Esophagus (tissue), 2 donors: ENCODE results near the gene CD52. TPM values are rescaled to one million over a fixed set of nuclear protein-coding genes. Genes with fewer than 3 reads are reported as not detected.
A peak's percentile ranks its signal among the peaks of the same experiment; 100 is the strongest.

Source experiments
- H3K27ac ChIP-seq, 2 donors: one replicate each; pipeline ENCODE4 v1.5.1; 2013; ENCODE audit warnings: low read depth in 2 of 2, mild to moderate bottlenecking in 2 of 2, inconsistent platforms in 1 of 2, low read length in 1 of 2, moderate library complexity in 1 of 2
- H3K27me3 ChIP-seq, 2 donors: one replicate each; pipeline ENCODE4 v1.6.1; 2013; ENCODE audit warnings: low read length in 2 of 2, control low read depth in 1 of 2, mild to moderate bottlenecking in 1 of 2; ENCODE audit not compliant: insufficient read depth in 2 of 2, control insufficient read depth in 1 of 2
- H3K36me3 ChIP-seq, 2 donors: one replicate each; pipeline ENCODE4 v1.6.1; 2013; ENCODE audit warnings: low read length in 1 of 2; ENCODE audit not compliant: control insufficient read depth in 2 of 2, insufficient read depth in 2 of 2
- H3K4me1 ChIP-seq, 2 donors: one replicate each; pipeline ENCODE4 v1.6.1; 2013; ENCODE audit warnings: low read length in 1 of 2; ENCODE audit not compliant: control insufficient read depth in 2 of 2, insufficient read depth in 2 of 2
- H3K4me3 ChIP-seq, 2 donors: one replicate each; pipeline ENCODE4 v1.5.1; 2013; ENCODE audit warnings: low read length in 2 of 2, mild to moderate bottlenecking in 2 of 2, low read depth in 1 of 2, moderate library complexity in 1 of 2
- H3K9me3 ChIP-seq, 2 donors: one replicate each; pipeline ENCODE4 v1.6.1; 2013; ENCODE audit warnings: mild to moderate bottlenecking in 2 of 2, low read depth in 1 of 2, low read length in 1 of 2, moderate library complexity in 1 of 2; ENCODE audit not compliant: control insufficient read depth in 2 of 2, insufficient read depth in 1 of 2
- WGBS, 2 donors: extraction: QIAGEN DNeasy Blood & Tissue Kit; methylation state at CpG; one replicate each; pipeline ENCODE4 v1.1.7; 2013; 5-methylcytosine and 5-hydroxymethylcytosine counted together
- polyA plus RNA-seq, 2 donors: library from polyadenylated mRNA; stranded (reverse); fragments of 200-250 nt; gene quantifications; one replicate each; pipeline ENCODE4 v1.2.3, GENCODE V29; 2013
- donor health status: healthy with polysubstance abuse.
- donor health status: Bipolar disorder and iron deficiency.

CD52 gene, protein sequence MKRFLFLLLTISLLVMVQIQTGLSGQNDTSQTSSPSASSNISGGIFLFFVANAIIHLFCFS
- polyA plus RNA-seq, result 10 to 100 TPM; 17.0 to 20.6 TPM

DNA sequence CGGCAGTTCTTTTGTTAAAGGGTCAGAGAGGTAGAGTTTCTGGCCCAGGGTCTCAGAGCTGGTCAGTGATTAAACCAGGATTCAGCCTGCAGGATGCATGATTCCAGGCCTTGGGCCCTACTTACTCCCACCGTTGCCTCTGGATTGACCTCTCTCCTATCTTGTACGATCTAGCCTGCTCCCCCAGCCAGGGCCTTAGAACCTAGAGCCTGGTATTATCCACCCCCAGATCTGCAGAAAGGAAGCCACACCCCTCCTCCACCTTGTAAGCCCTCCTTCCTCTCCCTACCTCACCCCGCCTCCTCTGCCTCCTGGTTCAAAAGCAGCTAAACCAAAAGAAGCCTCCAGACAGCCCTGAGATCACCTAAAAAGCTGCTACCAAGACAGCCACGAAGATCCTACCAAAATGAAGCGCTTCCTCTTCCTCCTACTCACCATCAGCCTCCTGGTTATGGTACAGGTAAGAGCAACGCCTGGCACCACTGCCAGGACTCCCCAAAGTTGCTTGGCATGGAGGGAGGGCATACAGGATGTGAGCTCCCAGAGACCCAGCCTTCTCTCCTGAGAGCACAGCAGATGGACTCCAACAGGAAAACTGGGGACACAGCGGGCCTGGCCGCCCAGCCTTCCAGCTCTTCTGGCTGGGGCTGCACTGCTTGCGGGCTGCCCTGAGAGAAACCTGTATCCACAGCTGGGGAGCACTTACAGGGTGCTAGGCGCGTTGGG, at the start of gene CD52:
TSS of gene CD52 (plus strand) at position 347 of the 726 bp plus-strand sequence. CDS start at position 407, 60 bp downstream.
- no peaks in the 10 kb centered on the region for H3K27me3 ChIP-seq
- H3K36me3 ChIP-seq, result peaks cover 0 to 18% of the 10 kb centered on the region in 2 donors
- peak within 1 kb of the TSS; percentile 1 to 23 for H3K27ac ChIP-seq
- peaks cover 0 to 6% of the 10 kb centered on the region in 2 donors for H3K4me1 ChIP-seq
- WGBS, 2 donors, result 64 to 65% methylated on average over 12 of the region's 12 CpGs
- no peaks in the 10 kb centered on the region for H3K9me3 ChIP-seq
- H3K4me3 ChIP-seq, result peak within 1 kb of the TSS; percentile 4 to 39

DNA sequence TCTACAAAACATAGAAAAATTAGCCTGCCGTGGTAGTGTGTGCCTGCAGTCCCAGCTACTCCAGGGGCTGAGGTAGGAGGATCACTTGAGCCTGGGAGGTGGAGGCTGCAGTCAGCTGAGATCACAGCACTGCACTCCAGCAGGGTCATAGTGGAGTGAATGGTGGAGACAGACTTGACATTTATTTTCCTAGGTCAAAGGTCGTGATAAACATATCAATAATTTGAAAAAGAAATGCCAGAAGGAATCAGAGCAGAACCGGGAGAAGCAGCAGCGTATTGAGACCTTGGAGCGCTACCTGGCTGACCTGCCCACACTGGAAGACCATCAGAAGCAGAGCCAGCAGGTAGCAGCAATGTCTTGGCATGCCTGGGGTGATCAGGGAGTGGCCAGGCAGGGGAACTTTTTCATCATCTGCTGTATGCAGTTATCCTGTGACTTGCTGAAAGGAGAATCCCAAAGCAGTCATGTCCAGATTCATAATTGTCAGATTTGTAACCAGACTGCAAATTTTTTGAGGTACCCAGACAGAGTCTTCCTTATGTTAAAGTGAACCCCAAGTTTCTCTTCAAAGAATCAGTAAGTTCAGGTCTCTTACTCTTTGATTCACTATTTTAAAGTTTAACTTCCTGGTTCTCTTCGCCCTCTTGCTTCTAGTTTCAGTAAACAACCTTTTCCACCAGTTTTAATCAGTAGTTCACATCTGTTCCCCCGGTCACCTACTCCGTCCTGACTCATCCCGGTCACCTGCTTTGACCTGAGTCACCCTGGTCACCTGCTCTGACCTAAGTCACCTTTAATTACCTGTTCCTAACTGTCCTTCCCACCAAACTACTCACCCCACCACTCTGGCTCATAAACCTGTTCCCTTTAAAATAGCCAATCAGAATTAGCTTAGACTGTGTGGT, 49.2 kb upstream of the CD52 start:
- Histone ChIP-seq H3K4me3 (no peak overlapping the region), H3K4me1 (no peaks in the 10 kb centered on the region), H3K9me3 (peaks cover 3 to 4% of the 10 kb centered on the region in 2 donors), H3K27me3 (no peaks in the 10 kb centered on the region), H3K36me3 (peaks cover 6 to 7% of the 10 kb centered on the region in 2 donors), H3K27ac (no peak overlapping the region)
- 86 to 94% methylated on average over 9 of the region's 9 CpGs for WGBS, 2 donors

DNA sequence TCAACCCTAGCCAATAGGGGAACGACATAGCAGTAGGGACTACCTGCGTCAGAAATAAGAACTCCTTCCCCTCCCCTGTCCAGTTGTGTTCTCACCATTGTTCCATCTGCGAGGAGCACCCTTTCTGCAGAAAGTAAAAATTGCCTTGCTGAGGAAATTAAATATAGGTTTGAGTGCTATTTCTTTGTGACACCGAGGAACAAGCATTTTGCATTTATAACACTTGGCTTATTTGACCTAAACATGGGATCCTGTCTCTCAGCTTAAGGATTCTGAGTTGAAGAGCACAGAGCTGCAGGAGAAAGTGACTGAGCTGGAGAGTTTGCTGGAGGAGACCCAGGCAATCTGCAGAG, 48.6 kb upstream of the CD52 start:
- Histone ChIP-seq H3K27ac (no peak overlapping the region), H3K27me3 (no peaks in the 10 kb centered on the region), H3K4me1 (no peaks in the 10 kb centered on the region), H3K4me3 (no peak overlapping the region), H3K9me3 (peaks cover 3 to 4% of the 10 kb centered on the region in 2 donors), H3K36me3 (peaks cover 6 to 7% of the 10 kb centered on the region in 2 donors)
- WGBS, 2 donors, result 98% methylated on average over 4 of the region's 4 CpGs

DNA sequence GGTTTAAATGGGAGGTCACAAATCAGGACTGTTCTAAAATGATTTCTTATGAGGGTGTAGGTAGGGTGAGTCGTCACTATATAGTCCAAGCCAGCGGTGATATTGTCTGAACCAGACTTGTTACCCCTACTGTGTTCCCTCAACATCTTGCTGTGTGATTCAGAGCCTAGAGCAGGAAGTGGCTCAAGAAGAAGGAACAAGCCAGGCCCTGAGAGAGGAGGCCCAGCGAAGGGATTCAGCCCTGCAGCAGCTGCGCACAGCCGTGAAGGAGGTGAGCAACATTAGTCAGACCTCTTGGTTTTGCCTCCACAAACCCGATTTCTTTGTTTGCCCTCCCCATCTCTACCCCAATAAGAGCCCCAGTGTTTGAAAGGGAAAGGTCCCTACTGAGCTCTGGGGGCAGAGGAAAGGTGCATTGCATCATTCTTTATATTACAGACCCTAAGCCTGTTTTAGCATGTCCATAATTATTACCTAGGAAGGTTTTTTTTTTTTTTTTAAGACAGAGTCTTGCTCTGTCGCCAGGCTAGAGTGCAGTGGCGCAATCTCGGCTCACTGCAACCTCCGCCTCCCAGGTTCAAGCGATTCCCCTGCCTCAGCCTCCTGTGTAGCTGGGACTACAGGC, 42.8 kb upstream of the CD52 start:
- H3K4me3 ChIP-seq, result no peak overlapping the region
- no peaks in the 10 kb centered on the region for H3K9me3 ChIP-seq
- peaks cover 0 to 28% of the 10 kb centered on the region in 2 donors for H3K4me1 ChIP-seq
- H3K27me3 ChIP-seq, result no peaks in the 10 kb centered on the region
- H3K27ac ChIP-seq, result peak overlapping the region; percentile 99
- WGBS, 2 donors, result 65 to 68% methylated on average over 11 of the region's 11 CpGs
- peaks cover 4 to 7% of the 10 kb centered on the region in 2 donors for H3K36me3 ChIP-seq

DNA sequence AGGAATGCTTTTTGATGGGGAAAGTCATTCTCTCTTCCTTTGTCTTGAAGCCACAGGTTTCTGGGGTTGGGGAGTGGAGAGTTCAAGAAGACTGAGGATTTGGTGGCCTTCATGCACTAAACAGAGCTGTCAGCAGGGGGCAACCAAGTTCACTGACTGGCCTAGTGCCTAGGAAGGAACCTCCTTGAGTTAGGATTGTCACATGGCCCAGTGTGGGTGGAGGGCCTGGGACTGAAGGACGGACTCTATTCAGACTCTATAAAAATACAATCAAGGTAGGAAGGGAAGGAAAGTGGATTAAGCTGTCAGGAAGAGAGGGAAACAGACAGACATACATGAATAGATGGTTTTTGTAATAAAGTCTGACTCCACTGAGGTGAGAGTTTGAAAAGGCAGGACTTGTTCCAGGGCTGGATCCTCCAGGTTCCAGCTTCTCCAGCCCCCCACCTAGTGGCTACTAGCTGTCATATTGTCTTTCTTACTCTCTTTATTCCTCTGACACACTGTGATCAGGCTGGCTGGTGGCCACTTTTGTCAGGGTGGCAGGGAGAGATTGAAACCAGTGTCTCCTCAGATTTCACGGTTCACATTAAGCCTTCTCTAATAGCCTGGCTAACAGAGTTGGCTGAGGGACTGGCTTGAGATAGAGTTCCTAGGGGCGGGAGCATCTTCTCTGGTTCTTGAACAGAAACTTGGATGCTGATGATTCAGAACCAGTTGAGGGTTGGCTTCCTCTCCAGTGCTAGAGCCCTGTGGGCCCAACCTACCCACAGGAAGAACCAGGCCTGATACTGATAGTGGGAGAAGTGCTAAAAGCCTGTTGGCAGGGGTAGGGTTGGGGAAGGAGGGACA, 42.0 kb upstream of the CD52 start:
- WGBS, 2 donors, result 9 to 19% methylated on average over 3 of the region's 3 CpGs
- peaks cover 4 to 7% of the 10 kb centered on the region in 2 donors for H3K36me3 ChIP-seq
- no peaks in the 10 kb centered on the region for H3K27me3 ChIP-seq
- no peak overlapping the region for H3K4me3 ChIP-seq
- H3K4me1 ChIP-seq, result peaks cover 0 to 31% of the 10 kb centered on the region in 2 donors
- H3K27ac ChIP-seq, result peak overlapping the region; percentile 99
- no peaks in the 10 kb centered on the region for H3K9me3 ChIP-seq

DNA sequence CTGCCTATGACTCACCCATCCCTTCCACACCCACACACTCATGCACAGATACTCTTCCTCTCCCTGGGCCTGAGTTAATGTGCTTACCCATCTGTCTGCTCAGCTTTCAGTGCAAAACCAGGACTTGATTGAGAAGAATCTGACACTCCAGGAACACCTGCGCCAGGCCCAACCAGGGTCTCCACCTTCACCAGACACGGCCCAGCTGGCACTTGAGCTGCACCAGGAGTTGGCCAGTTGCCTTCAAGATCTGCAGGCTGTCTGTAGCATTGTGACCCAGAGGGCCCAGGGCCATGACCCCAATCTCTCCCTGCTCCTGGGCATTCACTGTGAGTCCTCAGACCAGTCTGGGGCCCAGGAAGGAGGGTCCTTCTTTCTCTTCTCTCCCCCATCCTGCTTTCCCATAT, 41.3 kb upstream of the CD52 start:
- H3K9me3 ChIP-seq, result no peaks in the 10 kb centered on the region
- no peak overlapping the region for H3K4me3 ChIP-seq
- peaks cover 2 to 10% of the 10 kb centered on the region in 2 donors for H3K36me3 ChIP-seq
- peaks cover 0 to 36% of the 10 kb centered on the region in 2 donors for H3K4me1 ChIP-seq
- 42 to 49% methylated on average over 2 of the region's 2 CpGs for WGBS, 2 donors
- no peaks in the 10 kb centered on the region for H3K27me3 ChIP-seq
- peak overlapping the region; percentile 99 for H3K27ac ChIP-seq

DNA sequence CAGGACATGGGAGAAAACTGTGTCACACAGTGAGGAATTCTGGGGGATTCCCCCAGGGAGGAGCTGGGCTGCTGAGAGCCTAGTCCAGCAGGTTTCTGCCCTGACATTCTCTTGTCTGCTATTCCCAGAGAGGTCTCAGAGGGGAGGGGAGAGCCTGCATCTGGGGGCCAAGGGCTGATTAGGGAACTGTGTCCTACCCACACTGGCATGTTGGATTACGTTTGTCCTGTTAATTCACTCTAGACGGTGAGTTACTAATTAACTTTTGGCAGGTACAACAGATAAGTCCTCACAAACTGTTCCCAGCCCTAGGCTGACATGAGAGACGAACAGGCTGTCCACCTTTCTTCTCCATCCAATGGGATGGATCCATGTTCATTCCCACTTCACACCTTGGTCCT, 40.5 kb upstream of the CD52 start:
- H3K27me3 ChIP-seq, result no peaks in the 10 kb centered on the region
- H3K9me3 ChIP-seq, result no peaks in the 10 kb centered on the region
- H3K27ac ChIP-seq, result peak overlapping the region; percentile 99
- H3K36me3 ChIP-seq, result peaks cover 0 to 11% of the 10 kb centered on the region in 2 donors
- WGBS, 2 donors, result 42 to 48% methylated on average over 3 of the region's 3 CpGs
- H3K4me1 ChIP-seq, result peaks cover 0 to 42% of the 10 kb centered on the region in 2 donors
- no peak overlapping the region for H3K4me3 ChIP-seq

DNA sequence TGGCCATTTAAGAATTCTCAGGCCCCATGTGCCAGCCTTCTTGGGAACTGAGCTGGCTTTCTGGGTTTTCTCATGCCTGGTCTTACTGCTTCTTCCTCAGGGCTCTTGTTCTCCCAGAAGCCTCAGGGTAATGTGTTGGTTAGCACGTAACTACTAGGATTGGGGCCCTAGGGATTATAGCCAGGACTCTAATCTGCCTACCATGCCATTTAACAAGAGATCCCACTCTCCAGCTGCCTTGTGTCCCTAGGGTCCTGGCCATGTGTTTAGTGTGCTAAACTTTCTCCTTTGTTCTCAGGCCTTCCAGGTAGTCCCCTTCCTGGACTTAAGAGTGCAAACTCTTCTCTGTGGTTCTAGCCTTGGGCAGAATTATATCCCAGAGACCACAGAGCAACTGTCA, 40.0 kb upstream of the CD52 start:
- Histone ChIP-seq H3K9me3 (no peaks in the 10 kb centered on the region), H3K36me3 (peaks cover 0 to 16% of the 10 kb centered on the region in 2 donors), H3K4me1 (peaks cover 0 to 44% of the 10 kb centered on the region in 2 donors), H3K27me3 (no peaks in the 10 kb centered on the region), H3K4me3 (no peak overlapping the region), H3K27ac (peak overlapping the region; percentile 99)
- WGBS, 2 donors, result 54 to 71% methylated on average over 1 of the region's 1 CpG
